GM04503 (cell line): Measurements from ENCODE around the gene SLC43A3.
"Not testable (repeated sequence)": the region's sequence is repeated elsewhere in the genome, so short reads cannot be mapped to it uniquely, and the experiment has no call there.

ENCODE experiments used
- DNase-seq: peaks from one replicate; pipeline ENCODE4 v3.0.0-alpha.2; 2012; ENCODE audit warnings: low read depth

SLC43A3 gene

DNA sequence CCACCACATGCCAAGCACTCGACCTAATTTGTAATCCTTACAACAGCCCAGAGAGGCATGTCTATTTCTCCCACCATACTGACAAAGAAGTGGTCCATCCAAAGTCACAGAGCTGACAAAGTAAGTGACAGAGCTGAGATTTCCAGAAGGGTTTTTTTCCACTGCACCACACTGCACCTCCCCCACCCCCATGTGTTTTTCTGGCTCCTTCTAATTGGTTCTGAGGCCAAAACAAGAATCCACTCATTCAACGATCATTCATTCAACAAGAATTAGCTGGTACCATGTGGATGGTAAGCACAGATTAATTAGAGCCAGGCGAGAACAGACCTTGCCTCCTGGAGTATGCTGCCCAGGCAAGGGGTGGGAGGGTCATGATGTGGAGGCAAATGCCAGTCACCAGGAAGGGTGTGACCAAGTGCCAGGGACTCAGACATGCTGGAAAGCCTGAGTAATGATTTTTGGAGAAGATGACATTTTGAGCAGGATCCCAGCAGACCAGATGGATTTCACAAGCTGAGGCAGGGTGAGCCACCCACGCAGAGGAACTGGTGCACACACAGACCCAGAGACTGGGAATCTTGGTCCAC is 21.6 kb downstream of the SLC43A3 start:
- DNase-seq: no peak

DNA sequence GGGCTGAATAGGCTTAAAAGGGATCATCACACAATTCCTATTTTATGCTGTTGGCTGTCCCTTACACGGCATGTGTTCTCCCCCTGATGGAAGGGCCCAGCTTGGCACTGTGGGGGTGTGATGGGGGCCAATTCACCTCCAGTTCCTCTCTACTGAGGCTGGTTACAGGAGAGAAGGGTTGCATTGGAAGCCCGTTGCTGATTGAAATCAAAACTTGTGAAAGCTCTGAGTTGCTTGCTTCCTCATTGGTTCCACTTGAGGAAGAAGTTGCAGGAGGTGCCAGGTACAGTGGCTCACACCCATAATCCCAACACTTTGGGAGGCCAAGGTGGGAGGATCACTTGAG is 23.1 kb downstream of the SLC43A3 start:
- DNase-seq: no peak

DNA sequence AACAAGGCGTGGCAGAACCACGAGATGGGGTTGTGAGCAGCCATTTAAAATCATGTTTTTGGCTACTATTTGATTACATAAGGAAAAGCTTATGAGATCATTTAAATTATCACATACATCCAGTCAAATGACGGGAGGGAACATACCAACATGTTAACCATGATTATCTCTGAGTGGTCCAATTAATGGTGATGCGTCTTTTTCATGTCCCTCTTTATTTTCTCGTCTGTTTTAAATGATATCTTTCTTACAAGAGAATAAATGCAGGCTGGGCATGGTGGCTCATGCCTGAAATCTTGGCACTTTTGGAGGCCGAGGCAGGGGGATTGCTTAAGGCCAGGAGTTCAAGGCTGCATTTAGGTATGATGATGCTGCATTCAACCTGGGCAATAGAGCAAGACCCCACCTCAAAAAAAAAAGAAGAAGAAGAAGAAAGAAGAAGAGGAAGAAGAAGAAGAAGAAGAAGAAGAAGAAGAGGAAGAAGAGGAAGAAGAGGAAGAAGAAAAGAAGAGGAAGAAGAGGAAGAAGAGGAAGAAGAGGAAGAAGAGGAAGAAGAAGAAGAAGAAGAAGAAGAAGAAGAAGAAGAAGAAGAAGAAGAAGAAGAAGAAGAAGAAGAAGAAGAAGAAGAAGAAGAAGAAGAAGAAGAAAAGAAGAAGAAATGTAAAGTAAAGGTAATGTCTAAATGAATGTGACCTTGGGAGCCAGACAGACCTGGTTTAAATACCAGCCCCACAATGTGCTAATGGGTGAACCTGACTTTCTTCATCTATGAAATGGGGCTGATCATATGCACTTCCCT is 23.7 kb downstream of the SLC43A3 start:
- DNase-seq: not testable (repeated sequence)

DNA sequence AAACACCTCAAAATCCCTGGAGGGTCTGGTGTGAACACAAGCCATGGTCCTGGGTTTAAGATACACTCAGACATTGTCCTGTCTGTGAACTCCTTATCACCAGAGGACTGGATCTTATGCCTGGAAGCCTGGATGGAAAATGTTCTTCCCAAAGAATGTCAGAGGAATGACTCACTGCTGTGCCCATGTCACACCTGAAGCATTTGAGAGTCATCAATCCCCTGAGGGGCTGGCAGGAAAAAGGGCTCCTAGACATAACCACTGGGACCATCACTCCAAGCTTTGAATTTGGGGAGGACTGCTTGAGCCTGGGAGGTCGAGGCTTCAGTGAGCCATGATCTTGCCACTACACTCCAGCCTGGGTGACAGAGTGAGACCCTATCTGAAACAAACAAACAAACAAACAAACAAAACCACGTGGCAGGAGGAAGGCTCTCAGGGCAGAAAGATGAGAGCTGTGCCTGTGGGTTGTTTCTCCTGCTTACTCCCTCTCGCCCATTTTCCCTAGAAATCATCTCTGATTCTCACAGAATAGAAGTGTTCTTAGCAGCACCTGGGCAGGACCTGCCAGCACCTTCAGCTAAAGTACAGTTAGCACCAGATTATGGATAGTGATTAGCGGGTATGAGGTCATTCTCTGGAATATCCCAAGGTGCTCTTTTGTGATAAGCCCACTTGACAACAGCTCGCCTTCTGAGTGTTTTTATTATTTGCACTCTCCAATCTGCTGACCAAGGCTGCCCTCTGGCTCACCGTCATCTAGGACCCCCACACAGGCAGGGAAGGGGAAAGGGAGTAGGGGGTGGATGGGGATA is 24.5 kb downstream of the SLC43A3 start:
- no peak for DNase-seq

DNA sequence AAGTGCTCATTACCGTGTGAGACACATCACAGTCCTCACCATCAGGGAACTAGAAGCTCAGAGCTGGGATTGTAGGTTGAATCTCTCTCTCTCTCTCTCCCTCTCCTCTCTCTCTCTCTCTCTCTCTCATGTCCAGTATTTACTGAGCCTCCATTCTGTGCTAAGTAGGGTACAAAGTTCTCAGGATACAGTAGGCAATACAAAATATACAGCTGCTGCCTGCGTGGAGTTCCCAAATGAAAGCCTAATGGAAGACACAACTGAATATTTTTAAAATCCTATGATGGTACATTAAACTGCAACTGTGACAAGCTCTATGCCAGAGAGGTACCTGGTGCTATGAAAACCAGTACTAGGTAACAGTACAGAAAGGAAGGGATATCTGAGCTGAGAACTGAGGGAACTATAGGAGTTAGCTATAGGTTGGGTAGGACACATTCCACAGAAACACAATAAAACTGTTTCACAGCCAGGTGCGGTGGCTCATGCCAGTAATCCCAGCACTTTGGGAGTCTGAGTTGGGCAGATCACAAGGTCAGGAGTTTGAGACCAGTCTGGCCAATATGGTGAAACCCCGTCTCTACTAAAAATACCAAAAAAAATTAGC is 26.8 kb downstream of the SLC43A3 start:
- no peak for DNase-seq

DNA sequence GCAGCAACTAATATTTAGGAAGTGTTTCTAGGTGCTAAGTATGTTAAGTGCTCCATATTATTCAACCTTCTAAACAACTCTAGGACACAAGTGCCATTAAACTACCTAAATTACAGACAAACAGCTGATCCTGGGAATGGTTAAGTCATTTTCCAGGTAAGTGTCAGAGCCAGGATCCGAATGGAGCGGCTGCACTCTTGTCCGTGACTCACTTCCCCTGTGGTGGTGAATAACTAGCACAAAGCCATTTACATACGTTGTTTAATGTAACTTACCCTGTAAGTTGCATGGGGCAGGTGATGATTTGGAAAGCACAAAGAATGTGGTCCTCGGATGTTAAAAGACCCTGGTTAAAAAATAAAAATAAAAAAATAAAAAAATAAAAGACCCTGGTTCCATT is 27.7 kb downstream of the SLC43A3 start:
- DNase-seq: no peak

DNA sequence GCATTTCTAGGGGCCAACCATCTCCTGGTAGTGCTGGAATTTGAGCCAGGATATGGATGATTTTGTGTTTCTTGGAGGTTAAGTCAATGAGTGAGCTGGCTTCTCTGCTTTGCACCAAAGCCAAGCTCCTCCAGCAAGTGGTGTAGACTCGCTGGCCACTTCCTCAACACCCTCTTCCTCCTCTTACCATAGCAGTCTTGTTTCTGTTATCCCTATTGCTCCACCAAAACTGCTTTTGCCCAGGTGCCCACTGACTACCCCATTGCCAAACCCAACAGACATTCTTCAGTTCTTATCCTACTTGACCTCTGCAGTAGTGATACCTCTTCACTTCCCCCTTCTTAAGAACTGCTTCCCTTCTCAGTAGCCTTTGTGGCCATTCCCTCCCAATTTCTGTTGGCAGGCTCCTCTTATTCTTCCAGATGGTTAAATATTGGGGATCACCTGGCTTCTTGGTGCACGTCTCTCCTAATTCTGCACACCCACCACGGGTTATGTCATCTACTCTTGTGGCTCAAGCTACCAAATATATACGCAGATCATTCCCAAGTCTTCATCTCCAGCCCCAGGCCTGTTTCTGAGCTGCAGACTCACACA is 29.4 kb downstream of the SLC43A3 start:
- DNase-seq: no peak

DNA sequence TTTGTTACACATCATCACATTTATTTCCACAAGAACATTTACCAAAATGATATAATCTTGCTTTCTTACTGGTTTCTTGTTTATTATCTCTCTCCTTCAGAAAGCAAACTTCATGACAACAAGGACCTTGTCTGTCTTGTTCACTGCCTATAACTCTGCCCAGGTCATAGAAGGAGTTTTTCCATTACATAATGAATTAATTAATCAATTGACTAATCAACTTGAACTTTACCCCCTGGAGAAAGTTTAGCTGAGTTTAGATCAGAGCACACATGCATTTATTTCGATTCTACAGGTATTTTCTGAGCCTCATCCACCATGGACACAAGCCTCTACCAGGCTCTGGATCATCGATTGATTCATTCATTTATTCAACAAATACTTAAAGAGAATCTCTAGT is 30.2 kb downstream of the SLC43A3 start:
- DNase-seq: no peak

DNA sequence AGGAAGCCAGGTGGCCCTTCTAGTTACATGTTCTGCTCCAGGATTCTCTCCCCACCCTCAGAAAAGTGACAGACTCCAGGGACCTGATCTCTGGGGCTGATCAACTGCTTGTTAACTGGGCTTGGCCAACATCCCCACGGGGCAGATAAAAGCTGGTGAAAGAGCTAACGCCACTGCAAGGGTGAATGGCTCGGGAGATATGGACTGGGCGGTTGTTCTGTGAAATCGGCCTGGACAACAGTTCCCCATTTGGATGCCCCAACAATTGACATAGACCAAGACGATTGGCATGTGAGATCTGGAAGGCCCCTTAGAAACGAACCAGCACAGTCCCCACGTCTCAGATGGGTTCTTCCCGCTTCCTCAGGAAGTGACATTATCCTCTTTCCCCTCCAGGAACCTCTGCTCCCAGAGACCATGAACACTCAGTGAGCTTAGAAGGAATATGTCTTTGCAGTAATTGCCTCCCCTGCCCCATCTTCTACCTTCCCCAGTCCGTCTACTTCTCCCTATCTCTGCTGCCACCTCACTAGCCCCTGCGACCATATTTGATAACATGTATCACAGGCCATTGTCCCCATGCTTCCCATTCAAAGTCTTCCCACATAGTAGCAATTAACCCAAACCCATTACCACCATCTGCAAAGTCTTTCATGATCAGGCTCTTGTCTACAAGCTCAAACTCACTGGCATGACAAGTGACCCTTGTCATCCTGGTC is 30.9 kb downstream of the SLC43A3 start:
- DNase-seq: no peak

DNA sequence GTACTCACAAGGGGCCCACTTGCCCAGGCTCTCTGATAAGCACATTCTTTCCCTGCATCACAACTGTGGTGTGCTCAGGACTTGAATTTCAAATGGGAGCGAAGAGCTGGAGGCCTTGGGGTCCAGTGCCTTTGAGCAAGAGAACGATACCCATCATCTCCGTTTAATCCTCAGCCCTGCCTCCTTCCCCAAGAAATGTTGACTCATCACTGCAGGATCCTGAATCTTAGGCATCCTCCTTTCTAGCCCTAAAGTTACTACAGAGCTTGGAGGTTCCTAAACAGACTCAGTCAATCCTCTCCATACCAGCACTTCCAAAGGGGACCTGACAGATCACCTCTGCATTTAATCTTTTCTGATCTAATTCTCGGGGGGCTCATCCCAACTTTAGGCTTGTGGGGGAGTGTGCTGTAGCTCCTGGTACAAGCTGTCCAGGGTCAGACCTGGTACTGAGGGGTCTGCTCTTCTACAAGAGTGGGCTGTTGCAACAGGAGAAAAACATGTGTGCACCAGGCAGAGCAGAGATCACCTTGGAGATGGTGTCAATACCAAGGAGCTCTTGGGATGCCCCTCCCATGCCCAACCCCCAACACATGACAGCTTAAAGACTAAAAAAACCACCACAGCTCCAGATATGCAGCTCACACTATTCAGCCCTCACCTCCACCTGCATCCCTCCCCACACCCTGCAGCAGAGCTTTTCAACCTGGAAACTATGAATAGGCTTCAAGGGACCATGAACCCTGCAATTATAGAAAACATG is 32.5 kb downstream of the SLC43A3 start:
- no peak for DNase-seq

DNA sequence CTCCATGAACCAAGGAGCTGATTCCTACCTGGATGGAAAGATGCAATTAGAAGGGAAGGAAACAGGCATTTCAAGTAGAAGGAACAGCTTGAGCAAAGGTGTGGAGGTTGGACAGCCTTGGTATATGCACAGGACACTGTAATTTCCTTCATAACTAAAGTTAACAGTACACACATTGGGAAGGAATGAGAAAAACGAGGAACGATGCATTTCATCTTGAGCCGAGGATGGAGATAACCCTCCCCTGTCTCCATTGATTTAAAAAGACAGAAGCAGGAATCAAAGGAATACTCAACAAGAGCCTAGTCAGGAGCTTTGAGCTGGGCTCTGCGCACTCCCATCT is 34.2 kb downstream of the SLC43A3 start:
- DNase-seq: no peak

DNA sequence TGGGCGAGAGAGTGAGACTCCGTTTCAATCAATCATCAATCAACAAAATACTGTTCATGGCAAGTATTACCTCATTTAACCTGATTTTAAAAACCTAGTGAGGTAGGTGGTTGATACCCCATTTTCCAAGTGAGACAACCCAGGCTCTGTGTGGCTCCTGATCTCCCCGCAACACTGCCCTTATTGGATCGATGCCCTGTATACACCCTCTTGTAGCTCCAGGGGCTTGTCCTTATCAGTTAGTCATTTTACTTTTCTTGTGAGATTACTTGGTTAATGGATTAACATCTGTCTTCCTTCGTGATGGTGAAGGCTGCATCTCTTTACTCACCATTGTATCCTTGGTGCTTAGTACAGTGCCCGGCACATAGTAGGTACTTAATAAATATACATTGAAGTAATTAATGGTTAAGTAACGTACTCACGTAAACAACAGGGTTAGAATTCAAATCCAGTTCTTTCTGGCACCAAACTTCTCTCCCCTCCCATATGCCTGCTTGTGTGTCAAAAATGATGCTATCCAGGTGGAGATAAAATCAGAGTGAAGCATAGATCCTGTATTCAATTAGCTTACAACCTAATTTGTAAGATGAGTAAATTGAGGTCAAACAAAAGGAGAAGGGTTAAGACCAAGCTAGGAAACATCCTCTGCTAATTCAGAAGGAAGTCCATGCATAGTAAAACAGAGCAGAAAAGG is 34.7 kb downstream of the SLC43A3 start:
- DNase-seq: no peak

DNA sequence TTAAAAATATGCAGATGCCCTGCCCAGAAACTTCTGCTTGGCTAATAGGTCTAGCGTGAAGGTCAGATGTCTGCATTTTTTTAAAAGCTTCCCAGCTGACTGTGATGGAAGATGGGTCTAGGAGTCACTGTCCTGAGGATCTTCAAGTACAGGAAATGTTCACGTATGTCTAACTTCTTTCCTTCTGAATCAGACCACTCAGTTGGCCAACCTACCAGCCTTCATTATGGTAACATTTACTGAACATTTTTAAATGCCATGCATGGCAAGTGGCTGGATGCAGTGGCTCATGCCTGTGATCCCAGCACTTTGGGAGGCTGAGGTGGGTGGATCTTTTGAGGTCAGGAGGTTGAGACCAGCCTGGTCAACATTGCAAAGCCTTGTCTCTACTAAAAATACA is 35.4 kb downstream of the SLC43A3 start:
- DNase-seq: no peak

DNA sequence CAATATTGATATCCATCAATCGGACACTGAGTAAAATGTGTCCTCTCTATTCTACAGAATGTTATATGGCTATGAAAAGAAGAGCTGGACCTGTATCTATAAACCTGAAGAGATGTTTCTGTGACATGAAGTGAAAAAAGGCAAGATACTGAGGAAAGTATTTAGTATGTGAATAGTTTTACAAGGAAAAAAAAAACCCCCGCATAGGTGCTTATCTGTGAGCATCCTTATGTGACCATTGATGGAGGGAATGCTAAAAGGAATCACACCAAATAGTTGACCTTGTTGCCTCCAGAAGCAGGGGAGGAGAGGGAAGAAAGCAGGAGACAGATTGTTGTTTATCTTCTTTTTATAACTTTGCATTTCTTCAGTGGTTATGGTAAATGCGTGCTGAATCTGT is 35.8 kb downstream of the SLC43A3 start:
- DNase-seq: no peak

DNA sequence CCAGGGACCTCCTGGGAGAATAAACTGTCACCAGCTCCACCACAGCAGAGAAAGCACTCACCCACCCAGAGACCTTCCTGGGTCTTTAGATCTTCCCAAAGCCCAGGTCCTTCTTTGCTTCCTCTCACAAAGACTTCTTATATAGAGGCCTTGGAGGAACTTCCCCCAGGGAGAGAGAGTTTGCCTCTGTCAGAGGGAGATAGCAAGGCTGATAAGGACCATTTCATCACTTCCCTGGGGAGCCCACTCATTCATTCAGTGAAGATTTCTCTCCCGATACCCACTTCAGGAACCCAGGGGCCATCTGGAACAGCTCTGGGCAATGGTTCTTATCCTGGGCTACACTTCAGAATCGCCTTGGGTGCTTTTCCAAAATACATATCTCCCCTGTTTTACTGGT is 36.4 kb downstream of the SLC43A3 start, which contains the start of gene PRG2:
Gene PRG2 (minus strand): TSS at position 116 of the 400 bp plus-strand sequence. CDS start 706 bp downstream, outside the sequence.
- no peak for DNase-seq

DNA sequence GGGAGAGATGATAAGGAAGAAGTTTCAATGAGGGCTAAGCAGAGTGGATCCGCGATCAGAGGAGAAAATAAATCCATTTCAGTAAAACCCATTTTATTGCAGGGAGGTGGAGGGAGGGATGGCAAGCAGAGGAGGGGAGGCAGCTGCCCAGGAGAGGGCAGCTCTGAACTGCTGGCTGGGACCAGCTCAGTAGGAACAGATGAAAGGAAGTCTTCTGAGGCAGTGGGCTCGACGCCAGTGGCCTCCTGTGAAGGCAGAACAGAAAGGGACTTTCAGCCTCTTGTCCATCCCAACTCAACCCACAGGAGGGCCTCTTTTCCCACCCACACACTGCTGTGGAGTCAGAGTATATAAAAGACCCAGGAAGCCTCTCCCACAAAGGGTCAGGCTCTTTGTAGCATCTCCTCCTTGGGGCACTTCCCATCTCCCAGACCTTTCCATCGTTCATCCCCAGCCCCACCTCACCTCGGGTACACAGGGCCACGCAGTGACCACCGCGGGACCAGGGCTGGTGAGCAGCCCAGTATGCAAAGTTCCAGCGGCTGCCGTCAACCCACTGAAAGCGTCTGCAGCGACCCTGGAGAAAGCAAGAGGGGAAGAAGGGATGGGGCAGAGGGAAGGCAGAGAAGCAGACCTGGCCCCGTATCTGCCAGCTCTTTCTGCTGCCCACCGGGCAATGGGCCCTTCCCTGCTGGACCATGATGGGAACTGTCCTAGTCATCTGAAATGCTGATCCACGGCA is 39.5 kb downstream of the SLC43A3 start:
- no peak for DNase-seq

DNA sequence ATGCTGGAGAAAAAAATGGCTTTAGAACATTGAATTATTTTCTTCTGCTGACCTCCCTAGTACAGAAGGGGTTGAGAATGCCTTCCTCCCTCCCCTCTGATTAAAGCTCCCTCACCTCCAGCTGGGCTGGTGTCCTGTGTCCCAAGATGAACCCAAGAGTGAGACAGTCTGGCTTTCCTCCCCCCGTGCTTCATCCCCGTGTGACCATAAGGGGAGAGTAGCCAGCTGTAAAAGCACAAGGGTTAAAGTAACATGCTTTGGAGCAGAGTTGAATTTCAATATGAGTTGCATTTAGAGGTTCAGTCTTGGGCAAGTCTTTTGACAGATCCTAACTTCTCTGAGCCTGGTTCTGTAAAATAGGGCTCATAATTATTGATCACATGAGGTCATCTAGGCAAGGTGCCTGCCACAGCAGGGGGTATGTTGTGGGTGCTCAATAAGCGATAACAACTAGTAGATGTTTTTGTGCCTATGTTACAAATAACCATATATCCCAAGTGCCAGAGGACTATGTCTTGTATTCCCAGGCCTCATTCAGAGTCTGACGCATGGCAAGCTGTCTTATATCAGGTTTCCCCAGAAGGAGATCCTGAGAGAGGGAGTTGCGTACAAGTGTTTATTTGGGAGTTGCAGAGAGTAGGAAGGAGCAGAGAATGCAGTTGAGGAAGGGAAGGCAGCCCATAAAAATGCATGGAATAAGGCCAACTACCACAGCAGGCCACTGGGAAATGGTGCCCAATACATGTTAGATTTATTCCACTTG is 40.6 kb downstream of the SLC43A3 start:
- DNase-seq: no peak

DNA sequence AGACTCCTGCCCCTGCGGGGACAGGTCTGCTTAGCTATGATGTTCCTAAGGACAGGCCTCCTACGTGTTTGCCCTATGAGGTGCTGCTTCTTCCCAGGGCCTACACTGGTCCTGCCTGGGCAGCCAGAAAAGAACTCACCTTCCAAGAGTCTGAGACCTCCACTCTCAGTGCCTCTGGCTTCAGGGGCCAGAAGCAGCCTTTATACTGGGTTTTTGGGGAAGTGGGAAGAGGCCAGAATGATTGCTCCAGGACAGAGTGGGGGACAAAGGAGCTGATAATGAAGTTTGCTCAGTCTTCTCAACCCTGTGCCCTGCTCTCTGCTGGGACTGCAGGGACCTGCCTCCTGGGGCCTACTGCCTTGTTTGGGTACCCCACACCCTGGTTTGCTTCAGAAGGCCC is 45.9 kb downstream of the SLC43A3 start, which contains the start of gene PRG3:
Gene PRG3 (minus strand): TSS at position 176 of the 400 bp plus-strand sequence. CDS start 442 bp downstream, outside the sequence.
- no peak for DNase-seq

DNA sequence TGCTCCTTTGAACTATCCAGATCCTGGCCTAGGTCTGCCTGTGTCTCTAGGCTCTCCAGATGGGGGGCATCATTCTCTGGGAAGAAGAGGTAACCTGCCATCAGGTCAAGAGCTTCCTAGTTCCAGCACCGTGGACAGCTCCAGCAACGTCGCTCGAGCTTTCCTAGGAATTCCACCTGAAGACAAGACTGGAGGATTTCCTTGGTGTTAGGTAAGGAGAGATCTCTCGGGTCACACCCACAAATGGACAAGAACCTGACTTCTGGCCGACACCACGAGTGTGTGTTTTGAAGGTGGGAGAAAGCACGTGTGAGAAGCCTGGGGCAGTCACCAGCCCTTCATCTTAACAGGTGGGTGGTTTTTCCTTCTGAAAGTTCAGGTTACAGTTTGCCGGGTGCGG is 47.2 kb downstream of the SLC43A3 start:
- no peak for DNase-seq
